ENCODE results near the gene RPH3AL.

RPH3AL gene

DNA sequence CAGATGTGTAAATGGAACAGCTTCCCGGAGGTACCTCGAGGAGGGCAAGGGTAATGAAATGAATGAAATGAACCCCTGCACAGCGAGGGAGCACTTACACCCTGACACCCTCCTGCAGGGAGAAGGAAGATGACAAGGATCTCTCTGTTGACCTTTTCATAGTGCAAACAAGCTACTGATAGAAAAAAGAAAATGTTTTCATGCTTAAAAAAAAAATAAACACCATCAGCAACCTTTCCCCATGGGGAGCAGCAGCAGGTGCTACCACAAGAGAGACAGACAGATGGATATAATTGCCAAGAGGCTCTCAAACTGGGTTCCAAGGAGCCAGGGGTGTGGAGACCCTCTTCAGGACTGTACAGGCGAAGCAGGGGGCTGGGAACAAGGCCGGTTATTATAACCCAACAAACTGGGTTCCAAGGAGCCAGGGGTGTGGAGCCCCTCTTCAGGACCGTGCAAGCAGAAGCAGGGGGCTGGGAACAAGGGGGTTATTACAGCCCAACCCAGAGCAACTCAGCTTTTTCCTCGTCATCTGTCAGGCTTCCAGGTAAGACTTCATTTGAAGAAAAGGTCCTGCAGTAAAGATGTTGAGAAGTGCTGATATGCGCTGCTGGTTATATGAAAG is 718 bp upstream of the RPH3AL start:
- peak; percentile 63 for DNase-seq

DNA sequence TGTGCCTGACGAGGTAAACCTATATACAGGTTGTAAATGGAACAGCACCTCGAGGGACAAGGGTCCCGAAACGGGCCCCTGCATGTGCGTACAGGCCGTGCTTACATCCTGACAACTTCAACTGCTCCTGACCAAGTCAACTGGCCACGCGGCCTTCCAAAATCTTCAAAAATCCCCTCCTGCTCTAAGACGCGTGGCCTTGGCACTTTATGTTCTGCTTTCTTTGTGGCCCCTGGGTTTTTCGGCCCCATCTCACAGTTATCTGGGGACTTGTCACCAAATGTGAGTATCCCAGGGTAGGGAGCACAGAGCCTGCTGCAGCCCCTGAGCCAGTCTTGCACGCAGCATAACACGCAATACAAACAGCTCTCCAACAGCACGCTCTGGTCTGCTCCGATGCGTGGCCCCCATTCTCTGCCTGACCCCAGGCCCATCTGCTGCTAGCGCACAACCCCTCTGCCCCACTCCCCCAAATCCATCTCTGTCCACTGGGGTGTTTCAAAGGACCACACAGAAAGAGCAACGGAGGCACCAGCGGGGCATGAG is 659 bp downstream of the RPH3AL start:
- no peak for DNase-seq

DNA sequence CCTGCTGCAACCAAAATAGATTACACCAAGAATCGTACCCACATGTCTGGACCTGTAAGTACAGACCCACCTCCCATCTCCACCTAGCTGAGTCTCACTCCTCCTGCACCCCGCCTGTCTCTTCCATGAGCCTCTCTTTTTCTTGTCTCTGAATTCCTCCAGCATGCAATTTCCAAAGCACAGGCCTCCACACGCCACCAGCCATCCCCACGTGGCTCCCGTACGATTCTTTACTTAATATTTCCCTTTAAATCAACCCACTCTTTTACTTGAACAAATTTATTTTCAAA is 1.2 kb downstream of the RPH3AL start:
- DNase-seq, result no peak

DNA sequence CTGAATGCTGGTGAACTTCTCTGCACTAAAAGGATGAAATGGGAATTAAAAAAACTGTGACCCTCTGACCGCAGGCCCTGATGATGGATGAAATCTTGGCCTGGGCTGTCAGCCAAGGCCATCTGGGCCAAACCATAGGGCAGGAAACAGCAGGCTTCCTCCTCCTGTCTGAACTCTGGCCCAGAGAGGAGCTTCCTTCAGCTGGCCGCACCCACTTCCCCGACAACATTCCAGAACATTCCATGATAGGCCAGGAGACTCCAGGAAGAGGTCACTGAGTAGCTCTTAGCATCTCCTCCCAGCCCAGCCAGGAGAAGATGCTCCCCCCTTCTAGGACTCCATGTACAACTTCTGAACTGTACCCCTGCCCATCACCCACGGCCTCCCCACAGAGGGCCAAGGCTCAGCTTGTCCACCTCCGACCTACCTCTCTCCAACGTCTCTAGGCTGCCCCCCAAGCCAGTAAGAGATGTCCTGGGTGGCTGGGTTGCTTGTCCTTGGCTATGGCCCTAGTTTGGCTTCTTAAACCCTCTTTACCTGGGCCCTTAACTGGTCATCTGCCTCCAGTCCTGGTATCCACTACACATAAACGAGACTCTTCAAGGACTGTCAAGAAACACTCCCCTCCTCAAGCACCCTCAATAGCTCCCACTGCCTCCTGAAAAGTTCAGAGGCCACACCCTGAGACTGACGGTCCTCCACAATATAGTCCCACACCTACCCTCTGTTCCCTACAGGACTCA is 1.7 kb downstream of the RPH3AL start:
- no peak for DNase-seq

DNA sequence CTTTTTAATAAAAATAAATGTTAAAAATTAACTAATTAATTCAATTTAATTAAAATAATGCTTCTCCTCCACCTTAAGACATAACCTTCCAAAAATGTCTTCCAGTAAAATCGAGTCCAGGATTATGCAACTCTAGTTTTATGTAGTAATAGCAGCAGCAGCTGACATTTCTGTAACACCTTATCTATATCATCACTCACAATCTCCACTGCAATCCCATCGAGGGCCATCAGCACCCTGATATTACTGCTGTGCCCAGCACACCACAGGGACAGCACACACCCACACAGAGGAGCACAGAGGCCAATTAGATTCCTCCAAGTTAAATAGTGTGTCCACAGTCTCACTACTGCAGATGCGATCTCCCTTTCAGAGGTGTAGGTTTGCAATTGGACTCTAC is 2.9 kb downstream of the RPH3AL start:
- no peak for DNase-seq

DNA sequence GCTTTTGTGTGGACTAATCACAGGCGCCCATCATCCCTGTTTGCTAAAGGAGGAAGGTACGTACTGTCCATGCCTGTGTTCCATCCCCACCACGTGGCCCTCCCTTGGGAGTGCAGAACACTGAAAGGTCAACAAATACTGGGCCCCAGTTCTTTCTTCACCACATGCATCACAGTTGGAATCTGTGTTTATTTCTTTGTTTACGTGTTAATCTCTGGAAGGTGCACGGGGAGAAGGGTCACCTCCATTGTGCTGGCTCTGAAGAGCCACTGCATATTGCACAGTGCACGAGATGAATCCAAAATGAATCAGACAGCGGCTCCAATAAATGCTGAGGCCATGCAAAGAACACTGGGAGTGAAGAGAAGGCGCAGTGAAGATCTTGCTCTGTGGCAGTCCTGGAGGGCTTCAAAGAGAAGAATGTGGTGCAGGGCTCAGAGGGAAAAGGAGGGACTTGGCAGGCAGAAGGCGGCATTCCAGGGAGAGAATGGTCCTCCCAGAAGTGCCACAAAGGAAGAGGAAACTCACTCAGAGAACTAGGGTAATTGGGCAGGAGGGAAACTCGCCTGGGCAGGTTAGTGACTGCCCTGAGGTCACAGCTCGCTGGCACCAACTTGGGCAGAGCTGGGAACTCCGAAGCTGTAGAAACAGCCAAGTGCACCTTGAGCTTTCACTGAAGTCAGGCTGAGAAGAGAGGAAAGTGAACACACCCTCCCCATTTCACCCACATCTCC is 3.7 kb downstream of the RPH3AL start:
- peak; percentile 71 for DNase-seq

DNA sequence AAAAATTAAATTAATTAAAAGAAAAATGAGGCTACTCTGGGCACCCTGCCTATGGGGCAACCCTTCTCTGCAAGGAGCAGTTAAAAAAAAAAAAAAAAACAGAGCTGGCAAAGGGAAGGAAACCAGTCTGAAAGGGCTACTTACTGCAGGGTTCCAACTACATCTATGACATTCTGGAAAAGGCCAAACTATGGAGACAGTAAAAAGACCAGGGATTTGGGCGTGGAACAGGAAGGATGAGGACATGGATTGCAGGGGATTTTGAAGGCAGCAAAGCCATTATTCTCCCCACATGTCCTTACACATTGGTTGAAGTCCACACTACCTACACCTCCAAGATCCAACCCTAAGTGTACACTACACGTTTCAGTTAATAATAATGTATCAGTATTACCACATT is 4.6 kb downstream of the RPH3AL start:
- DNase-seq, result no peak

DNA sequence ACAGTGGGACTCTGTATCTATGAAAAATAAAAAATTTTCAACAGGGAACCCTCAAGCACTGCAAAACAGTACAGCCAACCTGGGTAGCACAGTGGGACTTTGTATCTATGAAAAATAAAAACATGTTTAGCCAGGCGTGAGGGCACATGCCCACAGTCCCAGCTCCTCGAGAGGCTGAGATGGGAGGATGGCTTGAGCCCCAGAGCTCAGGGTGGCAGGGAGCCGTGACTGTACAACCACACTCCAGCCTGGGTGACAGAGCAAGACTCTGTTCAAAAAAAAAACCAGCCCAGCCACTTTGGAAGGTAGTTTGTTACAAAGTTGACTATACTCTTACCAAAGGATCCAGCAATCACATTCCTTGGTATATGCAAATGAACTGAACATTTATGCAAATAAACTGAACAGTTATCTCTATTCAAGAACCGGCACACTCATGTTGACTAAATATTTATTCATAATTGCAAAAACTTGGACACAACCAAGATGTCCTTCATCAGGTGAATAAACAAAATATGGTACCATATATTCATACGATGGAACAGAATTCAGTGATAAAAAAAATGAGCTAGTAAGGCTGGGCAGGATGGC is 5.2 kb downstream of the RPH3AL start:
- no peak for DNase-seq

DNA sequence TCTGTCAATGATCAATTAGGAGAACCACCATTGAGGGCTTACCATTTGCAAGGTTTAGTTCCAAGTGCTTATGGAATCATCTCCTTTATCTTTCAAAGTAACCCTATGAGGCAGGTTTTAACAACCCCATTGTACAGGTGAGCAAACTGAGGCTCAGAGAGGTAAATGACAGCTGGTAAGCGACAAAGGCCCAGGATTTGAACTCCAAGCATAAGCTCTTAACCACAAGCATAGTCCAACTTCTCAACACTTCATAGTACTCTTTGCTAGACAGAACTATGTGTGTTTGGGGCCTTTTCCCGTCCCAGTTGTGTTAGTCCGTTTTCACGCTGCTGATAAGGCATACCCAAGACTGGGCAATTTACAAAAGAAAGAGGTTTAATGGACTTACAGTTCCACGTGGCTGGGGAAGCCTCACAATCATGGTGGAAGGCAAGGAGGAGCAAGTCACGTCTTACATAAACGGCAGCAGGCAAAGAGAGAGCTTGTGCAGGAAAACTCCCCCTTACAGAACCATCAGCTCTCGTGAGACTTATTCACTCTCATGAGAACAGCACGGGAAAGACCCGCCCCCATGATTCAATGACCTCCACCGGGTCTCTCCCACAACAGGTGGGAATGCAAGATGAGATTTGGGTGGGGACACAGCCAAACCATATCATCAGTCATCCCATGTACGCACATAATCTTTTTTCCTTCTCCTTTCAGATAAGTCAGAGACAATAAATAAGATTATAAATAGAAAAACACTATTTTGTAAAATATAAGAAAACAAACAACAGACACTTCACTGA is 6.4 kb downstream of the RPH3AL start:
- DNase-seq, result no peak

DNA sequence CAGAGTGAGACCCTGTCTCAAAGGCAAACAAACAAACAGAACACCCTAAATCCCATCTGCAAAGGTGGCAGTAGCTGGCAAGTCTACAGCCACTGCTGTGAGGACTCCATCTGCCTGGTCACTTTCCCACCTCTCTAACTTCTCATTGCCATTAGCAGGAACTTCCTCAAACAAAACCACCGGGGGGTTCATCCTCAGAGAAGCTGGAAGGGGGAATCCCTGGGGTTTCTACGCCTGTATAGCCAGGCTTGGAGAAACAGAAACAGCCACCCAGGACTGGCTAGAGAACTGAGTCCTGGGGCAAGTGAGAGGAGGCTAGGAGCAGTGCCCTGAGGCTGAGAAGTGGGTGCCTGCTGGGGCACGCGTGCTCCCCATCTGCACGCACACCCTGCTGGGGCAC is 7.3 kb downstream of the RPH3AL start:
- DNase-seq, result no peak

DNA sequence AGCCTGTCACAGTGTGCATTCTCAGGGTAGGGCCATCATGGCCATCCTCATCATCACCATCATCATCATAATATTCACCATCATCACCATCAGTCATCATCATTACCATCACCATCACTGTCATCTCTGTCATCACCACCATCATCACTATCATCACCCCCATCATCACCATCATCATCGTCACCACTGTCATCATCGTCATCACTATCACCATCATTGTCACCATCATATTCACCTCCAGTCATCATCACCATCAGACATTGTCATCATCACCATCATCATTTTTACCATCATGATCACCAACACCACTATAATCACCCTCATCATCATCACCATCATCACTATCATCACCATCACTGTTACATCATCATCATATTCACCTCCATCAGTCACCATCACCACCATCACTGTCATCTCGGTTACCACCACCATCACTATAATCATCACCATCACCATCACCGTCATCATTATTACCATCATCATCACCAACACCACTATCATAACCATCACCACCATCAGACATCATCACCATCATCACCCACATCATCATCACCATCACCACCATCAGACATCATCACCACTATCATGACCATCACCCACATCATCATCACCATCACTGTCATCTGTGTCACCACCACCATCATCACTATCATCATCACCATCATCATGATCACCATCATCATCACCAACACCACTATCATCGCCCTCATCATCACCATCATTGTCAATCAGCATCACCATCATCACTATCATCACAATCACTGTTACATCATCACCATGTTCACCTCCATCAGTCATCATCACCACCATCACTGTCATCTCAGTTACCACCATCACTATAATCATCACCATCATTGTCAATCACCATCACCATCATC is 8.5 kb downstream of the RPH3AL start:
- DNase-seq, result no peak

DNA sequence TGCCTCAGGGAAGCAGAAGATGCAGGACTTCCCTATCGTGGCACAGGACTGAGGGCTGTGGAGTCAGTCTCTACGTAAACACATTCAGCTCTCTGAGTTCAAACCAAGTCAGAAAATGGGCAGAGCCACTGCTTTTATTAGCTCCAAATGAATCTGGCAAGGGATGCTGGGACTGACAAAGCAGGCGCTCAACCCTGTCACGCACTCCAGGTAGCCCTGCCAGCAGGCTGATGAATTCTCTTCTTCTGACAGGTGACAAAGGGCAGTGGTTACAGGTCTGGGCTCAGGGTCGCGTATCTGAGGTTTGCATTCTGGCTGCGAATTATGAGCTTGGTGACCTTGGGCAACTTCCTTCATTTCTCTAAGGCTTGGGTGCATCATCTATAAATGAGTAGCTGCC is 9.4 kb downstream of the RPH3AL start:
- peak; percentile 10 for DNase-seq

DNA sequence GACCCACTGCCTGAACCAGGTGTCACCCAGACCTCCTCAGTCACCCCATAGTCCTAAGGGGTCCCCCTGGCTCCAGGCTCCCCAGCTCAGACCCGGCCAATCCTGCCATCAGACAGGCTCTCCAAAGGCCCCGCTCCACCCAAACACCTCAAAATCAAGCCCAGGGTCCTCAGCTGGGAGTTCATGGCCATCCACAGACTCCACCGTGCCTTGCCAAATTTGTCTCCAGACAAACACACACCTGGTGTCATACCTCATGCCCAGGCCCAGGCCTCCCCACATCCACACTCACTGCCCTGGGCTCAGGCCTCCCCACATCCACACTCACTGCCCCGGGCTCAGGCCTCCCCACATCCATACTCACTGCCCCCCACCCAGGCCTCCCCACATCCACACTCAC is 12.5 kb downstream of the RPH3AL start:
- no peak for DNase-seq

DNA sequence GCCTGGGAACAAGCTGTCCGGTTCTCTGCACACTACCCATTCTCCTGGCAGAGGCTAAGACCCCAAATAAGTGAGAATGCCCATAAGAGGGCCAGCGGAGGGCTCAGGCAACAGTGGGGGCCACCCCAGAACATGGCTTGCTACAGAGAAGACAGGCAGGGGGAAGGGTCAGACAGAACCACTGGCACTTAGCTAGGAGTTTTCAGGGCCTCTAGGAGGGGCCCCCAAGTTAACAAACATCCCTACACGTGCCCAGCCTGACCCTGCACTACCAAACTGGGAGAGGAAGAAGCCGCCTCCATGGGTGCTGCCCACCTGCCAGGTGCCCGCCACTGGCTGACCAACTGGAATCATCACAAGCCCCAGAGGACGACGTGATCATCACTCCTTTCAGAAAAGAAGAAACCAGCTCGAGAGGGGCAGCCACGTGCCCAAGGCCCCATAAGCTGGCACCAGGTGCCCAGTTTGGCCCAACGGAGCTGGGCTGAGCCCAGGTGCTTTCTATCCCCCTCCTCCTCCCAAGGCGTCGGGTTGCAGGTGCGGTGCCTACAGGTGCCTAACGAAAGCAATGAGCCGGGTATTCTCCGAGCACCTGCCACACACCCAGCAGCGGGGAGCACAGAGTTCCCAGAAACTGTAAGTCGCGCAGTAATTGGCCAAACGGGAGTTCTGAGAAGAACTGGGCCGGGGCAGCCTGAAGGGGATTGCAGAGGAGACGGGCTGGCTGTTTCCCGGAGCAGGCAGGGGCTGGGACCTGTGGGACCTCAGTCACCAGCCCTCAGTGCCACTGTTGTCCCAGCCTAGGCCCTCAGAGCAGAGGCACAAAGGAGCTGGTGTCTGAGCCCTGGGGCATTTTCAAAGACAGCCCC is 13.2 kb downstream of the RPH3AL start:
- peak; percentile 57 for DNase-seq

DNA sequence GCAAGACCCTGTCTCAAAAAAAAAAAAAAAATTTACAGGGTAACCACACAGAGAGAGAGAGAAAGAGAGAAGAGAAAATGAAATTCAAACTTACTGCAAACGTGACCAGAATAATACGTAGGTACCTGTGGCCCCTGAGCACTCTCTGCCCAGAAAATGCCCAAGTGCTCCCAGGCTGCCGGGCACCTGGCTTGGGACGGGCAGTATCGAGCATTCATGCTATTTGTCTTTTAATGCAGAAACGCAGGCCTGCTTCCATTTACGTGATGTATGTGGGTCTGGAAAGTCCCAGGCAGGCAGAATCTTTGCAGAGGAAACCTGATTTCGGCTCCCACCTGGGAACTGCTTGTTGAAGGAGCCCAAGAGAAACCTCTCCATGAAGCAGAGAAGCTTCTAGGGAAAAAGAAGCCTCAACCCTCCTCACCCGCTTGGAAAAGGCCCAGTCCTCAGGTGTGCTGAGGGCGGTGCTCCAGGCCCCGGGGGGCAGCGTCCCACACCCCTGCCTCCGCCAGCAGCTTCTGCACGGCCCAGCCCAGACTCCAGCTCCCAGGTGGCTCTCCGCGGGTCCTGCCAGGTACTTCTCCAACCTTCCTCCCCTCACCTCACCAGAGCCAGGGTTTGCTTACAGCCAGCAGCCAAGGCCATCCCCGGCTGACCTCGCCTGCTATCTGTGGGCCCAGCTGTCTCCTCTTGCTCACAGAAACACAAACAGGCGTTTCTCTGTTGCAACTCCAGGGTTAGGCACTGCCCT is 14.0 kb downstream of the RPH3AL start:
- no peak for DNase-seq

DNA sequence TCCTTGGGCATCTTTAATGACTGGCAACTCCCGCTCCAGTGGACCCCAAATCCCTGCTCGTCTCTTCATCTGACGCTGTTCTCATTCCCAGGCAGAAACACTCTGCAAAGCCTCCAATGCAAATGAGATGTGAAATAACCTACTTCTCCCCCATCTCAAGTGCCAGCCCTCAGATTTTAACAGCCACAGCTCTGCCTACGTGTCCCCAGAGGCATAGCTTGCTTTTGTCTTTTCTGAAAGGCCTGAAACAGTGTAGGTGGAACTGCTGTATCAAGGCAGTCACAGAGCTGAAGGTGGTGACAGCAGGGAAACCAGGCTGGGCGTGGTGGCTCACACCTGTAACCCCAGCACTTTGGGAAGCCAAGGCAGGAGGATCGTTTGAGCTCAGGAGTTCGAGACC is 14.7 kb downstream of the RPH3AL start:
- DNase-seq, result no peak

DNA sequence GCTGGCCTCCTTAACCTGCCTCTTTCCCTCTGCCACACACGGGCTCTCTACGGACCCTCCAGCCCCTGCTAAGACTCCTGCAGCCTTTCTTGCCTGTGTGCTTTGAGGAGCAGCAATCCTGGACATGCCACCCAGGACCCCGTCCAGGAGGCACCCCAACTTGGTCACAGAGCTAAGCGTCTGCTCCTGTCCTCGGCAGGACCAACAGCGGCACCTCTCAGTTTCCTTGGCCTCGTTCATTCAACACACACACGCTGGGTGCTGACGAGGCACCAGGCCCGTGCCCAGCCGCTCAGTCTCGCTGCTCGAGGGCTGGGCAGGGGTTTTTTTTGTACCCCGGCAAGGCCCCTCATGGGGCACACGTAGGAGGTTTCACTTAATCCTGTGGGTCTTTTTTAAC is 15.2 kb downstream of the RPH3AL start:
- no peak for DNase-seq

DNA sequence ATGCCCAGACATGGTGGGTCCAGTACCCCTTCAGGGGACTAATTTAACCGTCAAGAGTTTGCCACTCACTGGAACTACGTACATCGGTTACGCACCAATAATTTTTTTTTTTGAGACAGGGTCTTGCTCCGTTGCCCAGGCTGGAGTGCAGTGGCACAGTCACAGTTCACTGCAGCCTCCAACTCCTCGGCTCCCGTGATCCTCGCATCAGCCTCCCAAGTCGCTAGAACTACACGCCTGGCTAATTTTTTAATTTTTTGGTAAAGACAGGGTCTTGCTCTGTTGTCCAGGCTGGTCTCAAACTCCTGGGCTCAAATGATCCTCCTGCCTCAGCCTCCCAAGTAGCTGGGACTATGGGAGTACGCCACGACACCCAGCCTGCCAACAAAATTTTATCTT is 15.6 kb downstream of the RPH3AL start:
- DNase-seq, result no peak

DNA sequence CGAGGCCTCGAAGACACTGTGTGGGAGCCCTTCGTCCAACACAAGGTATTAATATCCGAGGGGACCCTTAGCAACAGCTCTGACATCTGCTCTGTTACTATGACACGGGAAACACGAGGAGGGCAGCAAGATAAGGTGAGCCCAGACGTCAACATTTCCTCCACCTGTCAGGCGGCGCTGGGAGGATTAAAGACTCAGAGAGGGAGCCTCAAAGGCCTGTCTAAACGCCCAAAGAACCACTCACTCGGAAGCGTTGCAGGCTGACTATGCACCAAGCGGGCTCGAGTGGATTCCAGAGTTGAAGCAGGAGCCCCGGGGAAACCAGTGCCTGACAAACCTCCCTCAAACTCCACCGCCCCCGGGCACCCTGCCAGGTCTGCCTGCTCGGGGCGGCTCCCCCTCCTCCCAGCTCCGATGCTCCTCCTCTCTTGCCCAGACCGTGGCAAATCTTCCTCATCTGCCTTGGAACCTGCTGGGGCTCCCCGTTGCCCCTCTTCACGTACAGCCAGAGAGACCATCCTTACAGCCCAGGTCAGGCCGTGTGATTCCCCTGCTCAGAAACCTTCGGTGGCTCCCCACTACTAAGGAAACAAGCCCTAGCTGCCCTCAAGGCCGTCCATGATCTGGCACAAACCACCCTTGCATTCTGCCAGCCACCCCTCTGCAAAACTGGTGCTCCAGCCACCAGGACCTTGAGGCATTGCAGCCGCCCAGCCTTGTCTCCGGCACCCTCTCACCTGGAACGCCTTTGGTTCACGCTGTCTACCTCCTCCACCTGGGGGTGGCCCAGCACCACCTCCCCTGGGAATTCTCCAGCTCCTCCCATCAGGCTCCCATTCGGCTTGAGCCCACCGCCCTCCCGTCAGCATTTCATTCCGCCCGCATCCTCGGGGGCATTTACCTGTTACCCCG is 16.2 kb downstream of the RPH3AL start:
- DNase-seq, result peak; percentile 43
